H54 (cell line): ENCODE measurements around the gene NMT2.

Source experiments
- DNase-seq: peaks from one replicate; pipeline ENCODE4 v3.0.0; 2011; ENCODE audit warnings: low spot score, mixed read lengths; ENCODE audit not compliant: insufficient read length
- FAIRE-seq: peaks from 3 replicates; lab custom pipeline; 2011; peaks lifted over from hg19 to GRCh38; lab: Jason Lieb, UNC
- POLR2A ChIP-seq: IDR thresholded peaks from 2 replicates; pipeline ENCODE4 v1.6.1; 2011; ENCODE audit warnings: low read depth, mild to moderate bottlenecking, low read length

NMT2 gene

DNA sequence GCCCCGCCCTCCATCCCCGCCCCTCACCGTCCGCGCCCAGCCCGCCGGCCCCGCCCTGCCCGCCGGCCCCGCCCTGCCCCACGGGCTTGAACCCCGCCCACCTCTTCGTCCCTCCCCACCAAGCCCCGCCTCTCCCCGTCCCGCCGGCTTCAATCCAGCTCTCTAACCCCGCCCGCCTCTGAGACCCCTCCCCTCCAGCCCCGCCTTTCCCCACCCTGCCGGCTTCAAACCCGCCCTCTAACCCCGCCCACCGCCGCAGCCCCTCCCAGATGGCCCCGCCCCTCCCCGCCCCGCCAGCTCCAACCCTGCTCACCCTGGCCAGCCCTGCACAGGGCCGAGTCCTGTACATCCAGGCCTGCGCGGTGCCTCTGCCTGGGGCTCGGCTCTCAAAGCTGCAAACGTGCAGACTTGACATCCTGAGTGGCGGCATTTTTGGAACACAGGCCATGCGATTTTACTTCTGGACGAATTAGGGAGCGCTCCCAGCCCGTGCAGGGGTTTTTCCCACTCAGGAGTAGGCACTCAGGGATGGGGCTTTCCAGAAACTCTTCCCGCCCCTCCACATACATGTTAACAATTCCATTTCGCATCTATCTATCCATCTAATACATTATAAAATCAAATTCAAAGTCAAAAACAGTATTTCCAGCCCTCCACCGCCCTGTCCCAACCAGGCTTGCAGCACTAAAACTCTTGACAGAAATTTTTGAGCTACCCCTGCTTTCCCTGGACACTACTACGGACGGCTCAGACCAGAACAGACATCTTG is 477 bp upstream of the NMT2 start:
- peak; percentile 64; the same call in 1 of the 2 replicates for TF ChIP-seq POLR2A
- no peak for FAIRE-seq
- peak; percentile 80 for DNase-seq

DNA sequence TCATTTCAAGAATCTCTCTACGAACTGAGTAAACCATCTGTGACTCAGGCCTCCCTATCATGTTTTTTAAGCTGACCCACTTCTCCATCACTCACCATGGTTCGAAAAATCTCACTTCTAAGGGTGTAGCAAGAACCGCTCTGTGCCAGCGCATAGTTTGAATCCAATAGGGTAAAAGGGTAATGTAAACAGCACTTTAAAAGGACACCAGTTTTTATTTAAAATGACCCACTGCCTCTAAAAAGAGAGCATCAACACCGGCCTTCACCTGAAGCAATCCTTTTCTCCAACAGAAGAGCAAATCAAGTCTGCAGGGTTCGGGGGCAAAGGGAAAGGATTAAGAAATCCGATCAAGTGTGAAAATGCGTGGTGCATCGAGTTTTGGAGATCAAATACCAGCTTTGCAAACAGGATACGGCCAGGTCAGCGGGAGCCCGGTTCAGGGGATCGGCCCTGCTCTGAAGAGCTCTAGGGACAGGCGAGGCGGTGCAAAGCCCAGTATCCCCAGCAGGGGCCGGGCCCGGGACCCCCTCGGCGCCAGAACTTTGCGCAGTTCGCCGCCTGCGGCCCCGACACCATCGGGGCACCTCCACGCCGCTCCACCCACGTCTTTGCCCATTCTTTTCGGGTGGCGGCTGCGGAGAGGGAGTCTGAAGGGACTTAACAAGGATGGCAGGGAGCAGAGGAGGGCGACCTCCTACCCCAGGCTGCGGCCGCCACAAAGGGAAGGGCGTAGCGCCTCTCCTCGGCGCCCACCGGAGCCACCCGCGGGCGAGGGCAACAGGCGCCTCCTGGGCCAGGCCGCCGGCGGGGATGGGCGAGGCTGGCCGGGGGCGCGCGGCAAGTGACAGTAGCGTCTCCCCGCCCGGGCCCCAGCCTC is 842 bp downstream of the NMT2 start:
- DNase-seq (peak; percentile 55), FAIRE-seq (peak; percentile 73)
- no peak for TF ChIP-seq POLR2A

GRCh38 chr10:15166325-15166724 is 2.2 kb downstream of the NMT2 start:
- TF ChIP-seq POLR2A: no peak
- FAIRE-seq: no peak

DNA sequence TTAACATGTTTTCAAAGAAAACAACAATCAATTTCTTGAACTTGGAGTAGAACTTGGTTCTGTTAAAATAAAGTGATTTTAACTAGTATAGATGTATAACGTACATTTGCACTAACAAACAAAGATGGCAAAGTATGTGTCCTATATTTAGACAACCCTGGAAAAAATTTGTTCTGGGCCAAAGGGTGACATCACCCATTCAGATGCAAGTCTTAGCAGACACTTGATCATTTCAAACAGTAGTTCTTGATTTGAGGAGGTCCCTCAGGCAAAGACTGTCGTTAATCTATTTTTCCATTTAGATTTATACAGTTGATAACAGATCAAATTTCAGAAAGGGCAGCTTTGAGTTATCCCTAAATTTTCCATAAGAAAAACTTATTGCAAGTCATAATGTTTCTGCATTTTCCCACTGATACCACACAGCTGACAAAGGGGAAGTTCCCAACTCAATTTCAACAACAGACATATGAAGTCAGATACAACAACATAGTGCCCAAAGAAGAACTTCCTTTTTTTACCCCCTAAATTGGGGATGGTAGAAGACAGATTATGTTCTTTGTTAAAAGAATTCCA is 5.2 kb downstream of the NMT2 start:
- DNase-seq: no peak
- no peak for TF ChIP-seq POLR2A
- peak; percentile 38 for FAIRE-seq

More at GRCh38 chr10:15166325-15166724, 2.2 kb downstream of the NMT2 start:
- no peak for DNase-seq

GRCh38 chr10:15158972-15159371 is 9.5 kb downstream of the NMT2 start:
- DNase-seq (no peak), FAIRE-seq (no peak)

GRCh38 chr10:15158448-15158847 is 10.0 kb downstream of the NMT2 start:
- TF ChIP-seq POLR2A: no peak
- DNase-seq (no peak), FAIRE-seq (no peak)

More at GRCh38 chr10:15158972-15159371, 9.5 kb downstream of the NMT2 start:
- no peak for TF ChIP-seq POLR2A

- DNase-seq (no peak), FAIRE-seq (no peak)
- no peak for TF ChIP-seq POLR2A
Observed at GRCh38 chr10:15155978-15156656, 12.4 kb downstream of the NMT2 start.

GRCh38 chr10:15152556-15152955 is 15.9 kb downstream of the NMT2 start:
- FAIRE-seq: no peak
- no peak for DNase-seq
- TF ChIP-seq POLR2A: no peak

DNA sequence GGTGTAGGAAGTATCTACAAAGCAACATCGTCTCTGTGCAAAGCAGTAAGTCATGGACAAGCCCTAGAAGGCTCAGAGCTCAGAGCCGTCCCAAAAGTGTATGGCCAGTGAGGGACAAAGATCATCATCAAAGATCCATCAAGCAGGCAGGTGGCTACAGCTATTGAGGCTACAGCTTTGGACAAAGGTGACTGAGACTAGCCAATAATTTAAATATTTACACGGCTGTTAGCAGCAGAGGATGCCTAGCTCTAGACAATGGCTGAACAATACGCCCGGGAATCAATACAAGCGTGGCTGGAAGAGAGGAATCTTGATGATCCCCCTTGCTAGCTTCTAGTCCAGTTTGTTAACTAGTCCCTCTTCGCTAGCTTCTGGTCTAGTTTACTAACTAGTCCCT is 17.9 kb downstream of the NMT2 start:
- TF ChIP-seq POLR2A: no peak
- DNase-seq (no peak), FAIRE-seq (no peak)

GRCh38 chr10:15149042-15149771 is 19.3 kb downstream of the NMT2 start:
- TF ChIP-seq POLR2A: no peak
- no peak for DNase-seq
- FAIRE-seq: no peak

- no peak for FAIRE-seq
- no peak for TF ChIP-seq POLR2A
- DNase-seq: no peak
Observed at GRCh38 chr10:15147594-15148392, 20.7 kb downstream of the NMT2 start.

DNA sequence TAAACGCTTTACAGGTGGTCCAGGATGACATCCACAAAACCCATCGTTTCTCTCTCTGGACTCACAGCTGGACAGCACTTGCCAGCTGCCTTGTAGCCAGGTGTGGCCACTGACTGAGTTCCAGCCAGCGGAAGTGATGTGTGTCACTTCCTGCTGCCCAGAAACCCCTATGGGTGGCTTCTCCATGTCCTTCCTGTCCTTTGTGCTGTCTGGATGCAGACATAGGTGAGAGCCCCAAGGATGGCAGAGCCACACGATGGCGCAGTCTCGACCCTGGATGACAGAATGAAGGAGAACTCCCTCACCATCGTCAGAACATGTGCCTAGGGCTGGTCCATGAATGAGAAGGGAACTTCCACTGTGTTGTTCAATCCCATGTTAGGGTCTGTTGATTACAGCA is 22.1 kb downstream of the NMT2 start:
- FAIRE-seq (no peak), DNase-seq (no peak)
- TF ChIP-seq POLR2A: no peak
